Erythroblast (primary cell): Measurements from ENCODE around the gene PSTK.

Experiments used
- GATA1 ChIP-seq: IDR thresholded peaks from 2 replicates; pipeline ENCODE4 v1.6.1; 2011; ENCODE audit warnings: low read depth, mild to moderate bottlenecking, control low read depth, low read length, moderate library complexity
- POLR2A ChIP-seq: IDR thresholded peaks from 2 replicates; pipeline ENCODE4 v1.6.1; 2011; ENCODE audit warnings: mild to moderate bottlenecking, low read length

- TF ChIP-seq POLR2A: no peak
- TF ChIP-seq GATA1: no peak
Observed at GRCh38 chr10:122984708-122985107, 4.5 kb downstream of the PSTK start.
